ENCODE measurements around the gene TNFAIP1. TPM values are rescaled to one million over a fixed set of nuclear protein-coding genes. Genes with fewer than 3 reads are reported as not detected.
A peak's percentile ranks its signal among the peaks of the same experiment; 100 is the strongest.

The TNFAIP1 gene
- total RNA-seq, 4 donors from 2014 or later = 24.6 to 38.5 (median 30.4) TPM

DNA sequence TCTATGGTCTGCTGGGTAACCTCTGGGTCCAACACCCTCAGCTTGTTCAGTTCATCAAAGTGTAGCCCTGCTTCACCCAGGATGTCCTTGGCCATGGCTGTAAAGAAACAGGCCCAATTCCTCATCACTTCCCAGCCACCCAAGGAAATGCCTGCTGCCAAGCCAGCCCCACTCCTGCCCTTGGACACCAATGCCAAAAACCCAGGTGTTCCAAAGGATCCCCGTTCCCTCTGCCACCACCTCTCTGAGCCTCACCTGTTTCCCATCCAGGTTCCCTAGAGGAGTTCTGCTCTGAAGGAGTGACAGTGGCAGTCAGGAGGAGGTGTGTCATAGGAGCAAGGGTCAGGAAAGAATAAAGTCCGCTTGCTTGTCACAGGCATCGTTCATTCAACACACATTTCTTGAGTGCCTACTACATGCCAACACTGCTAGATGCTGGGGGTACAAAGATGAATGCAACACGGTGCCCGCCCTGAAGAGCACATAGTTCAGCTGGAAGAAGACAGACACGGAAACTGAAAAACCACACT lies 3.6 kb upstream of the TNFAIP1 start:
- peaks cover 17 to 33% (median 18%) of the 10 kb centered on the region in 3 donors for H3K4me1 ChIP-seq
- H3K9me3 ChIP-seq = no peaks in the 10 kb centered on the region
- no peak overlapping the region for H3K27ac ChIP-seq
- no peak for DNase-seq
- WGBS, 2 donors = 86 to 89% methylated on average over 4 to 6 of the region's 6 CpGs
- TF ChIP-seq, protein P1, sequence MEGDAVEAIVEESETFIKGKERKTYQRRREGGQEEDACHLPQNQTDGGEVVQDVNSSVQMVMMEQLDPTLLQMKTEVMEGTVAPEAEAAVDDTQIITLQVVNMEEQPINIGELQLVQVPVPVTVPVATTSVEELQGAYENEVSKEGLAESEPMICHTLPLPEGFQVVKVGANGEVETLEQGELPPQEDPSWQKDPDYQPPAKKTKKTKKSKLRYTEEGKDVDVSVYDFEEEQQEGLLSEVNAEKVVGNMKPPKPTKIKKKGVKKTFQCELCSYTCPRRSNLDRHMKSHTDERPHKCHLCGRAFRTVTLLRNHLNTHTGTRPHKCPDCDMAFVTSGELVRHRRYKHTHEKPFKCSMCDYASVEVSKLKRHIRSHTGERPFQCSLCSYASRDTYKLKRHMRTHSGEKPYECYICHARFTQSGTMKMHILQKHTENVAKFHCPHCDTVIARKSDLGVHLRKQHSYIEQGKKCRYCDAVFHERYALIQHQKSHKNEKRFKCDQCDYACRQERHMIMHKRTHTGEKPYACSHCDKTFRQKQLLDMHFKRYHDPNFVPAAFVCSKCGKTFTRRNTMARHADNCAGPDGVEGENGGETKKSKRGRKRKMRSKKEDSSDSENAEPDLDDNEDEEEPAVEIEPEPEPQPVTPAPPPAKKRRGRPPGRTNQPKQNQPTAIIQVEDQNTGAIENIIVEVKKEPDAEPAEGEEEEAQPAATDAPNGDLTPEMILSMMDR (IDR thresholded peaks at IDR 0.05) = no peak
- TF ChIP-seq POLR2A (IDR thresholded peaks at IDR 0.05) = no peak
- H3K36me3 ChIP-seq = peaks cover 5 to 51% (median 12%) of the 10 kb centered on the region in 3 donors
- H3K27me3 ChIP-seq = no peaks in the 10 kb centered on the region
- intact Hi-C loops (cut with DNase I) = no loop called here
- no peak overlapping the region for H3K4me3 ChIP-seq

DNA sequence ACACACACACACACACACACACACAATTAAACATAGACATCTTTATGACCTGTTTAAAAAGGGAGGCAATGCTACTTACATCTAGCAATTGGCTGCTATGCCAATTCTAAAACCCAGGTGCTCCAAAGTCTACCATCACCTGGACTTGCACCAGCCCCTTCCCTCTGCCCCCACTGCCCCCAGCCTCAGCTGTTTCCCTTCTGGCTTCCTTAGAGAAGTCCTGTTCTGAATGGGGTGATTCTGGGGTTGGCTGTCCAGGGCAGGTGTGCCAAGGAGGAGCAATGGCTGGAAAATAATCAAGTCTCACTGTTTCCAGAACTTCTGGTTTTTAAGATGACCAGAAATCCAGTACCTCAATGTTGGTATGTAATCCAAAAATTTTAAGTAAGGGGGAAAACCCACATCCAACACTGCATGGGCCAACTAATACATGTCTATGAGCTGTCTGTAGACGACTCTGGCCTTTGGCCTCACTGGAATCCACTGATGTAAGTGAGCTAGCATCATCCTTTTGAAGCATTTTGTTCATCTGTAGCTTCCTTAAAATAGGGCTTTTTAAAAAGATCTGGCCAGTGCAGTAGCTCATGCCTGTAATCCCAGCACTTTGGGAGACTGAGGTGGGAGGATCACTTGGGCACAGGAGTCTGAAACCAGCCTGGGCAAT lies 2.3 kb upstream of the TNFAIP1 start:
- peaks cover 27 to 42% (median 29%) of the 10 kb centered on the region in 3 donors for H3K4me1 ChIP-seq
- WGBS, 2 donors = 60 to 63% methylated on average over 1 of the region's 1 CpG
- H3K27ac ChIP-seq = no peak overlapping the region
- no peaks in the 10 kb centered on the region for H3K9me3 ChIP-seq
- H3K27me3 ChIP-seq = no peaks in the 10 kb centered on the region
- no peak overlapping the region for H3K4me3 ChIP-seq
- TF ChIP-seq, protein P1 (IDR thresholded peaks at IDR 0.05) = no peak
- no peak for TF ChIP-seq POLR2A (IDR thresholded peaks at IDR 0.05)
- intact Hi-C loops (cut with DNase I) = no loop called here
- DNase-seq = no peak
- H3K36me3 ChIP-seq = peaks cover 5 to 41% (median 7%) of the 10 kb centered on the region in 3 donors

DNA sequence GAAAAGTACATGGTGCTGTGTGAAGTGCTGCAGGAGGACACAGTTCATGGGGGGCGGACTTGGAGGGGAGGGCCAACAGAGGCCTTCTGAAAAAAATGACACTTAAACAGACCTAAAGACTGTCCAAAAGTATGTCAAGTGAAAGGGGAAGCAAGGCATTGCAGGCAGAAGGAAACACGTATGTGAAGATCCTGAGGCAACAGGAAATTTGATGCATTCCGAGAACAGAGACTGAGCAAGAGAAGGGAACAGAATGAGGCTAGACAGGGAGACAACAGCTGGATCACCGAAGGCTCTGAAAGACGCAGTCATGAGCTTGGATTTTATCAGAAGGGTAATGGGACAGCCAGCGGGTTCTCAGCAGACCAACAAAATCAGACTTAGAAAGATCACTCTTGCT lies 1.4 kb upstream of the TNFAIP1 start:
- intact Hi-C loops (cut with DNase I) = no loop called here
- Histone ChIP-seq H3K27ac (peak overlapping the region in 2 of 4 donors; percentile 99), H3K4me1 (peaks cover 27 to 52% (median 38%) of the 10 kb centered on the region in 3 donors), H3K27me3 (no peaks in the 10 kb centered on the region), H3K36me3 (peaks cover 4 to 32% (median 7%) of the 10 kb centered on the region in 3 donors), H3K4me3 (peak overlapping the region in 3 of 4 donors; percentile 77 to 96 (median 91)), H3K9me3 (no peaks in the 10 kb centered on the region)
- TF ChIP-seq, protein P1 (IDR thresholded peaks at IDR 0.05) = no peak
- no peak for TF ChIP-seq POLR2A (IDR thresholded peaks at IDR 0.05)
- WGBS, 2 donors = 45 to 70% methylated on average over 6 of the region's 6 CpGs
- DNase-seq = no peak

DNA sequence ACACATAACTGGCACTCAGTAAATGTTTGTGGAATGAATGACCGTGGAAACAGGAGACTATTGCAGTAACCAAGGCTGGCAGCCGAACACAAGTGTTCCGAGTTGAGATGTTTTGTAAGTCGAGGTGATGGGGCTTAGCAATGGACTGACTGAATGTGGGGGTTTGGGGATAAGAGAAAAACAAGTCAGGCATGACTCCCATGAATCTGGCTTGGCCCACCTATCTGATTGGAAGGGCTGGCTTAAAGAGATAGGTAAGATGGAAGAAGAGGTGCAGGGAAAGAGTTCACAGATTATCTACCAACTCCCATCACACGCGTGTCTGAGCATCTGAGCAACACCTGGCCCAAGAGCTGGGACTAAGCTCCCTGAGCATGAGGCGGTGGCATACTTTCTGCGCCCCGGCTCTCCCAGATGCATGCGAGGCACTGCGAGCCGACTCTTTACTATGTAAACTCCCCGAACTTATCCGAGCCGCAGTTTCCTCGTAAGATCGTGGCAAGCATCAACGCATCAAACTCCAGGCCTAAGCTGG lies 828 bp upstream of the TNFAIP1 start:
- intact Hi-C loops (cut with DNase I) = no loop called here
- Histone ChIP-seq H3K36me3 (peaks cover 0 to 29% (median 7%) of the 10 kb centered on the region in 3 donors), H3K4me1 (peaks cover 27 to 58% (median 42%) of the 10 kb centered on the region in 3 donors), H3K9me3 (no peaks in the 10 kb centered on the region), H3K4me3 (peak overlapping the region; percentile 77 to 96 (median 90)), H3K27me3 (no peaks in the 10 kb centered on the region), H3K27ac (peak overlapping the region; percentile 97 to 99 (median 98))
- DNase-seq = no peak
- WGBS, 2 donors = 10 to 15% methylated on average over 12 to 16 of the region's 18 CpGs
- TF ChIP-seq, protein P1 (IDR thresholded peaks at IDR 0.05) = no peak
- no peak for TF ChIP-seq POLR2A (IDR thresholded peaks at IDR 0.05)
